ENCODE data around the gene AZIN2. TPM values are rescaled to one million over a fixed set of nuclear protein-coding genes. Genes with fewer than 3 reads are reported as not detected.
A peak's percentile ranks its signal among the peaks of the same experiment; 100 is the strongest.

Gene AZIN2
- total RNA-seq, 1 experiment from 2014 or later = 0.39 TPM

- H3K18ac ChIP-seq (ENCODE audit: insufficient read length, low read depth, low read length) = no peak overlapping the region
- Mint-ChIP-seq H3K27ac (no peak overlapping the region), H3K27me3 (ENCODE audit: low read depth) (peaks cover 65% of the 10 kb centered on the region), H3K9me3 (no peaks in the 10 kb centered on the region), H3K4me3 (peak overlapping the region; percentile 49 to 66; a peak in 2 of 5 replicates), H3K36me3 (ENCODE audit: insufficient read depth in 1 of 3, low read depth in 3 of 3) (no peaks in the 10 kb centered on the region; a peak in 2 of 7 replicates), H3K4me1 (peaks cover 18 to 20% of the 10 kb centered on the region in 2 experiments)
- no CpG with 5 or more reads among the region's 6 CpGs for WGBS (ENCODE audit: extremely low coverage, insufficient read length, low lambda C conversion rate)
- H4K8ac ChIP-seq (replicated peaks; ENCODE audit: insufficient read length, low read depth, low read length) = no peak overlapping the region
- no peak overlapping the region for H4K91ac ChIP-seq (ENCODE audit: insufficient read length, low read depth, low read length)
- H2BK15ac ChIP-seq (ENCODE audit: low read depth, low read length) = no peak overlapping the region
- H3K27ac ChIP-seq (ENCODE audit: insufficient read length, low read depth, low read length) = no peak overlapping the region
- H3K23ac ChIP-seq (ENCODE audit: insufficient read length, low read depth, low read length) = no peak overlapping the region
- H2AFZ ChIP-seq (ENCODE audit: low read length) = no peak overlapping the region
- no peak overlapping the region for H2BK12ac ChIP-seq (ENCODE audit: insufficient read length, low read depth, low read length)
- no peaks in the 10 kb centered on the region for H4K20me1 ChIP-seq (ENCODE audit: control insufficient read depth, insufficient read depth, insufficient read length)
- no peak for TF ChIP-seq CTCF (conservative IDR thresholded peaks at IDR 0.05)
- 0 out of 2 replicates have a peak, but pooled peaks cover 2% of the 10 kb centered on the region for H3K4me1 ChIP-seq (ENCODE audit: insufficient read depth, low read length)
- DNase-seq = no peak
- H3K9ac ChIP-seq (ENCODE audit: extremely low read depth, insufficient read length, low read length) = no peak overlapping the region
- H3K4ac ChIP-seq (ENCODE audit: low read depth, low read length) = no peak overlapping the region
- no peak overlapping the region for H4K5ac ChIP-seq (ENCODE audit: insufficient read length, low read depth, low read length)
- H3K79me1 ChIP-seq (ENCODE audit: insufficient read depth, low read depth, low read length, poor library complexity, severe bottlenecking) = no peaks in the 10 kb centered on the region
- no peaks in the 10 kb centered on the region for H3K9me3 ChIP-seq (ENCODE audit: control insufficient read depth, low read depth, low read length)
- peaks cover 27% of the 10 kb centered on the region for H3K27me3 ChIP-seq (ENCODE audit: insufficient read depth, low read length)
- peaks cover 9% of the 10 kb centered on the region for H3K23me2 ChIP-seq (ENCODE audit: insufficient read length, low read depth, low read length, poor library complexity, severe bottlenecking)
- H3K4me2 ChIP-seq (ENCODE audit: insufficient read depth, insufficient read length, low read length) = no peak overlapping the region
- H2BK120ac ChIP-seq (ENCODE audit: low read depth, low read length, poor library complexity, severe bottlenecking) = no peak overlapping the region
- H3K56ac ChIP-seq (ENCODE audit: insufficient read length, low read depth, low read length) = no peak overlapping the region
- H2BK20ac ChIP-seq (ENCODE audit: low read depth, low read length, poor library complexity, severe bottlenecking) = no peak overlapping the region
- H2BK5ac ChIP-seq (ENCODE audit: insufficient read length, low read length) = no peak overlapping the region
- no peak overlapping the region for H3T11ph ChIP-seq (ENCODE audit: low read length)
- H3K14ac ChIP-seq (ENCODE audit: insufficient read depth, low read length) = no peak overlapping the region
- H2AK5ac ChIP-seq (ENCODE audit: insufficient read length, low read length) = no peak overlapping the region
- H3K79me2 ChIP-seq (ENCODE audit: insufficient read depth, low read length) = no peaks in the 10 kb centered on the region
These were observed 1.7 kb downstream of the AZIN2 start for GRCh38 chr1:33082575-33083108.

Data from H9 (cell line).